Pancreas (tissue), 10 donors: ENCODE data around the gene CRPPA. TPM values are rescaled to one million over a fixed set of nuclear protein-coding genes. Genes with fewer than 3 reads are reported as not detected.
"Not testable (repeated sequence)": the region's sequence is repeated elsewhere in the genome, so short reads cannot be mapped to it uniquely, and the experiment has no call there.

Source experiments
- ATAC-seq, 4 donors: fragments of 200-7000 bp; cut with Tn5 transposase; one replicate each; pipeline versions ENCODE4 v1.8.0 to v1.9.1; 2020; ENCODE audit warnings: mild to moderate bottlenecking in 4 of 4, moderate library complexity in 4 of 4
- DNase-seq, 6 donors: peaks; one replicate each; pipeline ENCODE4 v3.0.0-alpha.2; 2020
- FAIRE-seq: peaks from 2 replicates; lab custom pipeline; 2012; peaks lifted over from hg19 to GRCh38; lab: Jason Lieb, UNC
- H3K27ac ChIP-seq, 4 donors: fragments of 200-600 bp; sonication (generic); 1 replicate in 3 of 4; 2 replicates in 1 of 4; pipeline versions ENCODE4 v1.5.0 to v1.8.0; 2020
- H3K27me3 ChIP-seq, 4 donors: fragments of 200-600 bp; one replicate each; pipeline ENCODE4 v1.8.0; 2021
- H3K36me3 ChIP-seq, 3 donors: fragments of 200-600 bp; sonication (generic) in 1 of 3; one replicate each; pipeline versions ENCODE4 v1.5.0 to v1.8.0; 2020 to 2021
- H3K4me1 ChIP-seq, 3 donors: fragments of 200-600 bp; one replicate each; pipeline ENCODE4 v1.8.0; 2021
- H3K4me3 ChIP-seq, 4 donors: fragments of 200-600 bp; sonication (generic) in 2 of 4; one replicate each; pipeline versions ENCODE4 v1.5.0 to v1.8.0; 2020 to 2021
- H3K9me3 ChIP-seq, 4 donors: fragments of 200-600 bp; one replicate each; pipeline ENCODE4 v1.8.0; 2021
- CTCF ChIP-seq, 4 donors: fragments of 200-600 bp; sonication (generic) in 3 of 4; IDR thresholded peaks; one replicate each; pipeline versions ENCODE4 v1.5.0 to v1.8.0; 2021; ENCODE audit warnings: antibody characterized with exemption in 4 of 4
- WGBS, 2 donors: extraction: QIAGEN DNeasy Blood & Tissue Kit; methylation state at CpG; one replicate each; pipeline ENCODE4 v1.1.7; 2013; 5-methylcytosine and 5-hydroxymethylcytosine counted together
- intact Hi-C, 3 donors: fragments of 100-400 bp; cut with DNase I; formaldehyde crosslinking; loops; one replicate each; pipeline versions ENCODE4 v1.11.1 to v1.14.2; 2022
- polyA plus RNA-seq, 2 donors: library from polyadenylated mRNA; stranded (reverse); fragments of 200-250 nt; gene quantifications; one replicate each; pipeline ENCODE4 v1.2.3, GENCODE V29; 2013
- total RNA-seq, 6 donors: library from RNA; stranded (reverse); fragmentation: NEBNext Ultra II Directional in 4 of 6; extraction: Animal tissue kit (Norgen Biotek cat#: 25700) in 4 of 6; gene quantifications; one replicate each; pipeline versions ENCODE4 v1.2.1 to v1.2.4, GENCODE V29; 2021 to 2023
- donor health status: healthy with polysubstance abuse.
- donor health status: DM: no; HTN: no; CAD: no; lungs with moderate emphysema.
- donor health status: DM: no; HTN: no; CAD: no.
- donor health status: control.
- donor health status: control.
- donor health status: Bipolar disorder and iron deficiency.
- donor health status: DM: yes; HTN: yes; CAD: no.
- donor health status: DM: no; HTN: no; CAD: no.
- donor health status: DM: no; HTN: no; CAD: no.
- donor health status: DM: yes; HTN: yes; CAD: no.

Gene CRPPA
- total and polyA plus RNA-seq, 8 donors = 0.53 to 2.2 (median 1.5) TPM

GRCh38 chr7:16462431-16462889 lies 41.1 kb upstream of the CRPPA start:
- TF ChIP-seq CTCF (IDR thresholded peaks at IDR 0.05) = no peak
- no peak for DNase-seq
- Histone ChIP-seq H3K36me3 (no peaks in the 10 kb centered on the region), H3K27ac (no peak overlapping the region), H3K4me3 (no peak overlapping the region), H3K27me3 (no peaks in the 10 kb centered on the region), H3K9me3 (no peaks in the 10 kb centered on the region), H3K4me1 (peaks cover 0 to 4% (median 0%) of the 10 kb centered on the region in 3 donors)
- intact Hi-C loops = no loop called here
- no peak for FAIRE-seq
- 87 to 88% methylated on average over 7 of the region's 7 CpGs for WGBS, 2 donors
- ATAC-seq = no peak

GRCh38 chr7:16460789-16461493 lies 39.6 kb upstream of the CRPPA start:
- peaks cover 0 to 4% (median 0%) of the 10 kb centered on the region in 3 donors for H3K4me1 ChIP-seq
- WGBS, 2 donors = 83 to 93% methylated on average over 2 of the region's 2 CpGs
- no peak for ATAC-seq

DNA sequence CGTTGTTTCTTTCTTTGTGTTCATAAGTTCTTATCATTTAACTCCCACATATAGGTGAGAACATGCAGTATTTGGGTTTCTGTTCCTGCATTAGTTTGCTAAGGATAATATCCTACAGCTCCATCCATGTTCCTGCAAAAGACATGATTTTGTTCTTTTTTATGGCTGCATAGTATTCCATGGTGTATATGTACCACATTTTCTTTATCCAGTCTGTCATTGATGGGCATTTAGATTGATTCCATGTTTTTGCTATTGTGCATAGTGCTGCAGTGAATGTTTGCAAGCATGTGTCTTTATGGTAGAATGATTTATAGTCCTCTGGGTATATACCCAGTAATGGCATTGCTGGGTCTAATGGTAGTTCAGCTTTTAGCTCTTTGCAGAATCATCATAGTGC lies 35.0 kb upstream of the CRPPA start:
- FAIRE-seq, ATAC-seq, DNase-seq: not testable (repeated sequence)

More at GRCh38 chr7:16460789-16461493, 39.6 kb upstream of the CRPPA start:
- intact Hi-C loops = no loop called here
- H3K9me3 ChIP-seq = no peaks in the 10 kb centered on the region
- no peaks in the 10 kb centered on the region for H3K36me3 ChIP-seq
- TF ChIP-seq CTCF (IDR thresholded peaks at IDR 0.05) = no peak
- H3K27me3 ChIP-seq = no peaks in the 10 kb centered on the region
- FAIRE-seq (no peak), DNase-seq (no peak)
- H3K27ac ChIP-seq = no peak overlapping the region
- no peak overlapping the region for H3K4me3 ChIP-seq

GRCh38 chr7:16455591-16455990 lies 34.3 kb upstream of the CRPPA start:
- H3K4me3 ChIP-seq = no peak overlapping the region
- WGBS, 2 donors = 56 to 67% methylated on average over 1 of the region's 1 CpG
- DNase-seq (no peak), ATAC-seq (no peak), FAIRE-seq (peak; percentile 66)
- intact Hi-C loops = no loop called here
- no peaks in the 10 kb centered on the region for H3K36me3 ChIP-seq
- H3K4me1 ChIP-seq = no peaks in the 10 kb centered on the region
- TF ChIP-seq CTCF (IDR thresholded peaks at IDR 0.05) = no peak
- H3K9me3 ChIP-seq = no peaks in the 10 kb centered on the region
- no peak overlapping the region for H3K27ac ChIP-seq
- no peaks in the 10 kb centered on the region for H3K27me3 ChIP-seq

More for the DNA sequence above, 35.0 kb upstream of the CRPPA start:
- H3K9me3 ChIP-seq, H3K27me3 ChIP-seq, H3K27ac ChIP-seq, H3K36me3 ChIP-seq, H3K4me1 ChIP-seq, H3K4me3 ChIP-seq, intact Hi-C loops: not testable (repeated sequence)
- WGBS, 2 donors = 49 to 92% methylated on average over 1 of the region's 1 CpG

DNA sequence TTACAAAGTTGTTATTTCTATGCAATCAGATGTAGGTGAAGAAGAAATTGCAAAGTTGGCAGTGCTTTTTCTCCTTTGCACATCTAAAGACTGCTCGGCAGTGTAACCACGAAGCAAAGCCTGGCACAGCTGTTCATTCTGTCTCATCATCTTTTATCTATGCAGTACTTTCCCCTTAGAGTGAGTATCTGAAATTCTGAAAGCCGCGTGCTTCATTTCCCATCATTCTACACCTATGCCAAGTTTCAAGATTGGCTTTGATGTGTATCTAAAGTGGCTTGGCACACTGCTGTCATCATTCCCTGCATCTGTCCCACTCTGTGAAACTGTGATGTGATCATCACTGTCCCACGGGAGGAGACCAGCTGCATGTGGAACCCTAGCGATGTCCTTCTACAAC lies 29.0 kb upstream of the CRPPA start:
- Histone ChIP-seq H3K4me1 (no peaks in the 10 kb centered on the region), H3K27ac (no peak overlapping the region), H3K36me3 (no peaks in the 10 kb centered on the region), H3K9me3 (no peaks in the 10 kb centered on the region), H3K4me3 (no peak overlapping the region), H3K27me3 (no peaks in the 10 kb centered on the region)
- FAIRE-seq (no peak), ATAC-seq (no peak), DNase-seq (no peak)
- 87 to 93% methylated on average over 6 of the region's 6 CpGs for WGBS, 2 donors
- no peak for TF ChIP-seq CTCF (IDR thresholded peaks at IDR 0.05)
- intact Hi-C loops = no loop called here
